ENCODE results near the gene FBXL13.

FBXL13 gene

GRCh38 chr7:102896585-102896984 is 178.0 kb downstream of the FBXL13 start:
- no peak for DNase-seq (ENCODE audit: low spot score)

DNA sequence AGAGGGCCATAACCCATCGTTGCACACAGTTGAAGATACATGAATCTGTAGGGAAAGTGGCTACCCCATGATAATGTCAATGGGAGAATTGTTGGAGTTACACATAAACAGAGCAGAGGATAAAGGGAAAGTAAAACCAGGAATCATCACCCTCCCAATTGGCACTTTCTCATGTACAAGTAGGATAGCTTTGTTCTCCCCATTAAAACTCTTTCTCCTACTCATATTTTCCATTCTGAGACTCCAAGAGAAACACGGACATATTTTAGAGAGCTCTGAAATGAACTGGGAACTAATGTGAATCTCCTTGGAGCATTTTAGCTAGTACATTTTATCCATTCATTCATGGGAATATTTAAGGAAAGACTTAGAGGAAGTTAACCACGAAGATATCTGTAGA is 179.0 kb downstream of the FBXL13 start:
- DNase-seq (ENCODE audit: low spot score), result no peak

GRCh38 chr7:102892631-102893278 is 181.8 kb downstream of the FBXL13 start:
- no peak for DNase-seq (ENCODE audit: low spot score)

DNA sequence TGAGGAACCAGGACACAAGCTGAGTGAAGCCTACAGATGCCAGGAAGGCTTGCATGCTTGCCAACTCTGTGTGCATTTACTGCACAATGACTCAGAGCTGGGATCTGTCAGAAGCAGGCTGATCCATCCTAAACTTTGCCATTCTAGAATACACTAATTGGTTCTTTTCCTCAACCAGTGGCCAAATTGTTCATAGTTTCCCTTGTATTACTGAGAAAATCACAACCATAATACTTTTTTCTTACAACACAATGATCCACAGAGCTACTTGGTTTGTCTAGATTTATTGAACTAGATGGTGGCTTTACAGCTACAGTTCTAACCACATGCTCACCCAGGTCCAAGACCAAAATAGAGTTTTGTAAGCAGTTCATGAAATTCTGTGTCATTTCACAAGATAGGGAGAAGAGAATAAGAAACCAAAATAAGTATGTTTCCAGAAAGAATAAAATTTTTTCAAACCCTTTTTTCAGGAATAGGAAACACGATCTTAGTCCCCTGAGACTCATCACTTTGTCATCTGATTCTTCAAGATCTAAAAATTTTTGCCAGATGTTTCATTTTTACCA is 182.8 kb downstream of the FBXL13 start:
- DNase-seq (ENCODE audit: low spot score), result no peak

DNA sequence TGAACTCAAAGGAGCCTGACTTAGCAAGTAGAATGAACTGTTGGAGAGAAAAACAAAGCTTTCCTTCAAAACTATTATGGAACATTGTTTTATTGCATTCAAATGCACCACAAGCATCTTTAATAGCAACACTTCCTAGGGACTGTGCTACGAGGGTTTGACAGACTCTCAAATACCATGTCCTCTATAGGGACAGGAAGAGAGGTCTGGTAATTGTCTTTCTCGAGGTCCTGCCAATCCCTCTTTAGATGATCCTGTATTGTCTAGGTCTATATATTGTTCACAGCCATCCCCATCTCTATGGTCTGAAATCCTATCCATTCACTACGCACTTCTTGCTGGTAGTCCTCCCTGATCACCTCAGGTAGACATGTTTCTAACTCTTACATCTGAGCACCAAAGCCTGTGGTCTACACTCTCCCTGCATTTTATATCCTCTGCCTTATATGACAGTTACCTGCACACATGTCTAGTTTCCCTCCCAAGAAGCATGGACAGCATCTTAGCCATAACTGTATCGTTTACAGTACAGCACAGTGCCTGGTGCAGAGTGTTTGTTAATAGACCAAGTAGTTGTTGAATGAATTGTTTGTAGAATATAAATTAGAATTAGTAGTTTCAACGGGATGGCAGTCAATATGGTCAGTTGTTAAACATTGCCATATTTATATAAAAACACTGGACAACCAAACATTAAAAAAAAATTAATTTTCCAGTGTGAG is 183.5 kb downstream of the FBXL13 start:
- DNase-seq (ENCODE audit: low spot score), result no peak

GRCh38 chr7:102890292-102890970 is 184.2 kb downstream of the FBXL13 start:
- no peak for DNase-seq (ENCODE audit: low spot score)

- no peak for DNase-seq (ENCODE audit: low spot score)
Observed at GRCh38 chr7:102889851-102890250, 184.7 kb downstream of the FBXL13 start.

GRCh38 chr7:102888561-102889233 is 185.9 kb downstream of the FBXL13 start:
- DNase-seq (ENCODE audit: low spot score), result no peak

DNA sequence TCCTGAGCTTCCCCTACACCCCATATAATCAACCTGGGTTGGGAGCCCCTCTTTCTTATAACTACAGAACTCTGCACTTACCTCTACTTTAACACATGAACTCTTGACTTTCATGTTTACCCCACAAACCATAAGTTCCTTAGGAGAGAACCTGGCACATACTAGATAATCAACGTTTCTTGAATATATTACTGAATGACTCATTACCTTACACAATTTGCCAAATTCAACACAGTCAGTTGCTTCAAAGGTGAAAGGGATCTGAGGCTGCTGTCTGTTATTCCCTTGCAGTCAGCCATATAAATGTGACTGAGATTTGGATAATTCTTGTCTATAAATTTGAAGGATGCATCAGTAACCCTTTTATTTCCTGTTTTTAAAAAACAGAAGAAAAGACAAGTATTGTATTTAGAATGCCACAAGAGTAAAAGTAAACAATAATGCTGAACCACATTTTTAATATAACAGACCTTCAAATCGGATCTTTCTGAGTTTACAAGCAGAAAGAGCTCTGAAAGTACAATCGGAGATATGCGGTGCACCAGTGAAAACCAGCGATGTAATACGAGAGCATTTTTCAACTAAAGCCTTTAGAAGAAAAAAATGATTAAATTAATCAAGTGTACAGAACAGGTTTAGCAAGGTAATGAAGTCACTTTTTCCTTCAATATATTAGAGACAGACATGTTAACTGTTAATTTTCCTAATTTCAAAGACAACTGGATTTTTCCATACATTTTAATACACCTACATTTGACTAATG is 191.3 kb downstream of the FBXL13 start:
- DNase-seq (ENCODE audit: low spot score), result no peak

- DNase-seq (ENCODE audit: low spot score), result no peak
Observed at GRCh38 chr7:102875700-102876295, 198.8 kb downstream of the FBXL13 start.

DNA sequence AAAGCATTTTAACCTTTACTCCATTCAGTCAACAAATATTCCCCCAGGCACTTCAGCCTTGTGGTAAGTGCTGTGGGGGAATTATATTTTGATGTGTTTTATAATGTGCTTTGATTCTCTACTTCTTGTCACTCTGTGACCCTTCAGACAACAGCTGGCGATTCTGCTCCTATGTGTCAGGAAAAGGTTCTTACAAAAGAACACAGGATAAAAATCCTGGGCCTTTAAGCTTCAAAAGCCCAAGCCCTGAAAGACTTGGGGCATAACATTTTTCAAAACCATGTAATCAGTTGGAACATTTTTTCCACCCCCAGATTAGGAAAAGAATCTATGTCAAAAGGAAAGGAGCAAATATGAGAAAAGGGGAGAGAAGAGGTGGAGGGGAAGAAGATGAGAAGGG is 199.6 kb downstream of the FBXL13 start:
- no peak for DNase-seq (ENCODE audit: low spot score)

DNA sequence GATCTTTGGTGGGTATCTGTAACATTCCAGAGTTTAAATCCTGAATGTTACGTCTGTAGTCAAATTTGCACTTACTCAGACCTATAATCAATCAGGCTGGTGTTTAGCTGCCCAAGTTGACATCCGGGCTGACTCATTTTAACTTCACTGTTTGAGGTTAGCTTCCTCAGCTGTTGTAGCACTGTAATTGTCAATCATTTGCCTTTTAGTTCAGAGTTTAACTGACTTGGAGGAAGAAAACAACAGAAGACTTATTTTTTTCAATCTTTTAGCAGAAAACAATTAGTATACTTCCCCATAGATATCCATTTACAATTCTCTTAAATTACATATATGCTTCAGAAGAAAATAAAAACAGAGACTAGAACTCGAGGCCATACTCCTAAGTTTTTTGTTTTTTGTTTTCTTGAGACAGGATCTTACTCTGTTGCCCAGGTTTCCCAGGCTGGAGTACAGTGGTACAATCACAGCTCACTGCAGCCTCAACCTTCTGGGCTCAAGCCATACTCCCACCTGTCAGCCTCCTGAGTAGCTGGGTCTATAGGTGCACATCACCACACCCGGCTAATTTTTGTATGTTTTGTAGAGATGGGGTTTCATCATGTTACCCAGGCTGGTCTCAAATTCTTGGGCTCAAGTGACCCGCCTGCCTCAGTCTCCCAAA is 200.3 kb downstream of the FBXL13 start:
- no peak for DNase-seq (ENCODE audit: low spot score)

GRCh38 chr7:102873470-102874165 is 201.0 kb downstream of the FBXL13 start:
- no peak for DNase-seq (ENCODE audit: low spot score)

- DNase-seq (ENCODE audit: low spot score), result no peak
Observed at GRCh38 chr7:102872460-102872859, 202.1 kb downstream of the FBXL13 start.

GRCh38 chr7:102869195-102869594 is 205.4 kb downstream of the FBXL13 start:
- DNase-seq (ENCODE audit: low spot score), result no peak

- no peak for DNase-seq (ENCODE audit: low spot score)
Observed at GRCh38 chr7:102866535-102867215, 207.9 kb downstream of the FBXL13 start.

GRCh38 chr7:102864958-102865357 is 209.6 kb downstream of the FBXL13 start:
- DNase-seq (ENCODE audit: low spot score), result no peak

DNA sequence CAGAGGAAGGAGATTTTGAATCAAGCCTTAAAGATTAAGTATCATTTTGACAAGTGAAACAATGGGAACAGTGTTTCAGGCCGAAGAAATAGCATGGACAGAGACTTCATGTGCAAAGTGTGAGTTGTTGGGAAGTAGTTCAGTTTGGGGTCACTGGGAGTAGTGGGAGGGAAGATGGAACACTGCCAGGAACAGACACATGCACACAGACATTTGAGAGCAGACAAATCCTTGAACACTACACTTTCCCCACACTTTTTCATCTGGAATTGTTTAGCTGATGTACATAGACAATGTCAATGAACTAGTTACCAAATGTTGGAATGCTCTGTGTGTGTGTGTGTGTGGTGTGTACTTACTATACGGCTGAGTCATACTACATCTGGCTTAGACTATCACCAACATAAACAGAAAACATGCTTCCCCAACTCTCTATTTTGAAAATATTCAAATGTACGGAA is 214.2 kb downstream of the FBXL13 start:
- no peak for DNase-seq (ENCODE audit: low spot score)

- no peak for DNase-seq (ENCODE audit: low spot score)
Observed at GRCh38 chr7:102859799-102860125, 214.8 kb downstream of the FBXL13 start.
